HEK293 (cell line): ENCODE data around the gene COX7A2.

Experiments used
- ATF2 ChIP-seq: fragments of 450-650 bp; formaldehyde crosslinking; IDR thresholded peaks from 2 replicates; pipeline ENCODE4 v1.5.1; 2016; ENCODE audit warnings: missing biosample characterization, missing genetic modification characterization, low read depth
- IKZF3 ChIP-seq: fragments of 450-650 bp; IDR thresholded peaks from 2 replicates; pipeline ENCODE4 v1.5.0; 2018; ENCODE audit warnings: missing biosample characterization, mild to moderate bottlenecking, missing genetic modification characterization, moderate library complexity
- INSM2 ChIP-seq: fragments of 450-650 bp; formaldehyde crosslinking; IDR thresholded peaks from 2 replicates; pipeline ENCODE4 v1.5.1; 2016; ENCODE audit warnings: missing biosample characterization, missing genetic modification characterization
- KLF10 ChIP-seq: fragments of 450-650 bp; IDR thresholded peaks from 2 replicates; pipeline ENCODE4 v1.5.1; 2018; ENCODE audit warnings: missing biosample characterization, mild to moderate bottlenecking, missing genetic modification characterization
- KLF7 ChIP-seq: fragments of 450-650 bp; formaldehyde crosslinking; IDR thresholded peaks from 2 replicates; pipeline ENCODE4 v1.5.1; 2016; ENCODE audit warnings: missing biosample characterization, missing genetic modification characterization, borderline replicate concordance
- PRDM6 ChIP-seq: fragments of 450-650 bp; formaldehyde crosslinking; IDR thresholded peaks from 2 replicates; pipeline ENCODE4 v1.5.1; 2017; ENCODE audit warnings: missing biosample characterization, missing genetic modification characterization
- SP7 ChIP-seq: fragments of 450-650 bp; formaldehyde crosslinking; IDR thresholded peaks from 2 replicates; pipeline ENCODE4 v1.5.1; 2016; ENCODE audit warnings: missing biosample characterization, missing genetic modification characterization
- WT1 ChIP-seq: fragments of 450-650 bp; formaldehyde crosslinking; IDR thresholded peaks from 2 replicates; pipeline ENCODE4 v1.5.1; 2016; ENCODE audit warnings: missing biosample characterization, missing genetic modification characterization
- YY1 ChIP-seq: fragments of 450-650 bp; formaldehyde crosslinking; IDR thresholded peaks from 2 replicates; pipeline ENCODE4 v1.5.1; 2018; ENCODE audit warnings: missing biosample characterization, missing genetic modification characterization
- YY2 ChIP-seq: fragments of 450-650 bp; formaldehyde crosslinking; IDR thresholded peaks from 2 replicates; pipeline ENCODE4 v1.5.1; 2016; ENCODE audit warnings: missing biosample characterization, missing genetic modification characterization
- ZBTB20 ChIP-seq: fragments of 450-650 bp; formaldehyde crosslinking; IDR thresholded peaks from 2 replicates; pipeline ENCODE4 v1.5.1; 2016; ENCODE audit warnings: missing biosample characterization, missing genetic modification characterization
- ZBTB6 ChIP-seq: fragments of 450-650 bp; formaldehyde crosslinking; IDR thresholded peaks from 2 replicates; pipeline ENCODE4 v1.5.1; 2017; ENCODE audit warnings: missing biosample characterization, missing genetic modification characterization
- ZBTB7A ChIP-seq: fragments of 450-650 bp; formaldehyde crosslinking; IDR thresholded peaks from 2 replicates; pipeline ENCODE4 v1.5.1; 2016; ENCODE audit warnings: low read depth, missing biosample characterization, missing genetic modification characterization
- ZEB2 ChIP-seq: fragments of 450-650 bp; formaldehyde crosslinking; IDR thresholded peaks from 2 replicates; pipeline ENCODE4 v1.5.1; 2016; ENCODE audit warnings: missing biosample characterization, missing genetic modification characterization
- ZFP37 ChIP-seq: fragments of 450-650 bp; formaldehyde crosslinking; IDR thresholded peaks from 2 replicates; pipeline ENCODE4 v1.5.1; 2016; ENCODE audit warnings: missing biosample characterization, missing genetic modification characterization
- ZIC2 ChIP-seq: fragments of 450-650 bp; formaldehyde crosslinking; IDR thresholded peaks from 2 replicates; pipeline ENCODE4 v1.5.1; 2016; ENCODE audit warnings: missing biosample characterization, missing genetic modification characterization
- ZNF132 ChIP-seq: fragments of 450-650 bp; formaldehyde crosslinking; IDR thresholded peaks from 2 replicates; pipeline ENCODE4 v1.5.1; 2017; ENCODE audit warnings: missing biosample characterization, missing genetic modification characterization, borderline replicate concordance
- ZNF202 ChIP-seq: fragments of 450-650 bp; formaldehyde crosslinking; IDR thresholded peaks from 2 replicates; pipeline ENCODE4 v1.5.1; 2016; ENCODE audit warnings: missing biosample characterization, missing genetic modification characterization, borderline replicate concordance
- ZNF211 ChIP-seq: fragments of 450-650 bp; formaldehyde crosslinking; IDR thresholded peaks from 2 replicates; pipeline ENCODE4 v1.5.1; 2016; ENCODE audit warnings: low read depth, missing biosample characterization, missing genetic modification characterization
- ZNF221 ChIP-seq: fragments of 450-650 bp; formaldehyde crosslinking; IDR thresholded peaks from 2 replicates; pipeline ENCODE4 v1.5.1; 2017; ENCODE audit warnings: missing biosample characterization, missing genetic modification characterization, borderline replicate concordance
- ZNF248 ChIP-seq: fragments of 450-650 bp; formaldehyde crosslinking; IDR thresholded peaks from 2 replicates; pipeline ENCODE4 v1.5.1; 2017; ENCODE audit warnings: missing biosample characterization, missing genetic modification characterization
- ZNF302 ChIP-seq: fragments of 450-650 bp; formaldehyde crosslinking; IDR thresholded peaks from 2 replicates; pipeline ENCODE4 v1.5.1; 2016; ENCODE audit warnings: missing biosample characterization, missing genetic modification characterization, low read depth
- ZNF341 ChIP-seq: fragments of 450-650 bp; formaldehyde crosslinking; IDR thresholded peaks from 2 replicates; pipeline ENCODE4; 2016; ENCODE audit warnings: low read depth, missing biosample characterization, missing genetic modification characterization
- ZNF366 ChIP-seq: fragments of 450-650 bp; formaldehyde crosslinking; conservative IDR thresholded peaks from 2 replicates; pipeline ENCODE4 v1.5.1; 2016; ENCODE audit warnings: missing biosample characterization, missing genetic modification characterization
- ZNF391 ChIP-seq: fragments of 450-650 bp; formaldehyde crosslinking; IDR thresholded peaks from 2 replicates; pipeline ENCODE4 v1.5.1; 2016; ENCODE audit warnings: low read depth, missing biosample characterization, missing genetic modification characterization, borderline replicate concordance
- ZNF510 ChIP-seq: fragments of 450-650 bp; formaldehyde crosslinking; IDR thresholded peaks from 2 replicates; pipeline ENCODE4 v1.5.1; 2018; ENCODE audit warnings: mild to moderate bottlenecking, missing genetic modification characterization, missing biosample characterization; ENCODE audit not compliant: insufficient replicate concordance
- ZNF514 ChIP-seq: fragments of 450-650 bp; formaldehyde crosslinking; IDR thresholded peaks from 2 replicates; pipeline ENCODE4 v1.5.1; 2016; ENCODE audit warnings: missing biosample characterization, missing genetic modification characterization
- ZNF549 ChIP-seq: fragments of 450-650 bp; IDR thresholded peaks from 2 replicates; pipeline ENCODE4 v1.5.1; 2018; ENCODE audit warnings: missing biosample characterization, missing genetic modification characterization, mild to moderate bottlenecking, inconsistent platforms, moderate library complexity
- ZNF560 ChIP-seq: fragments of 450-650 bp; formaldehyde crosslinking; IDR thresholded peaks from 2 replicates; pipeline ENCODE4 v1.5.1; 2017; ENCODE audit warnings: missing biosample characterization, missing genetic modification characterization, borderline replicate concordance
- ZNF580 ChIP-seq: fragments of 450-650 bp; formaldehyde crosslinking; IDR thresholded peaks from 2 replicates; pipeline ENCODE4 v1.5.1; 2016; ENCODE audit warnings: missing biosample characterization, missing genetic modification characterization
- ZNF624 ChIP-seq: fragments of 450-650 bp; formaldehyde crosslinking; IDR thresholded peaks from 2 replicates; pipeline ENCODE4 v1.5.1; 2017; ENCODE audit warnings: missing biosample characterization, missing genetic modification characterization
- ZNF626 ChIP-seq: fragments of 450-650 bp; sonication (Bioruptor Pico); formaldehyde crosslinking; IDR thresholded peaks from 2 replicates; pipeline ENCODE4 v1.5.1; 2018; ENCODE audit warnings: missing biosample characterization, missing genetic modification characterization, inconsistent platforms
- ZNF660 ChIP-seq: fragments of 450-650 bp; IDR thresholded peaks from 2 replicates; pipeline ENCODE4 v1.5.1; 2018; ENCODE audit warnings: missing biosample characterization, mild to moderate bottlenecking, missing genetic modification characterization
- ZNF777 ChIP-seq: fragments of 450-650 bp; formaldehyde crosslinking; IDR thresholded peaks from 2 replicates; pipeline ENCODE4 v1.5.1; 2017; ENCODE audit warnings: missing biosample characterization, missing genetic modification characterization, borderline replicate concordance
- ZNF785 ChIP-seq: fragments of 450-650 bp; formaldehyde crosslinking; IDR thresholded peaks from 2 replicates; pipeline ENCODE4 v1.5.1; 2016; ENCODE audit warnings: missing biosample characterization, missing genetic modification characterization
- ZNF791 ChIP-seq: fragments of 450-650 bp; formaldehyde crosslinking; IDR thresholded peaks from 2 replicates; pipeline ENCODE4 v1.5.1; 2016; ENCODE audit warnings: missing biosample characterization, missing genetic modification characterization
- ZNF837 ChIP-seq: fragments of 450-650 bp; formaldehyde crosslinking; IDR thresholded peaks from 2 replicates; pipeline ENCODE4 v1.5.1; 2016; ENCODE audit warnings: missing biosample characterization, missing genetic modification characterization
- ZSCAN30 ChIP-seq: fragments of 450-650 bp; IDR thresholded peaks from 2 replicates; pipeline ENCODE4 v1.5.1; 2018; ENCODE audit warnings: missing biosample characterization, mild to moderate bottlenecking, missing genetic modification characterization, moderate library complexity

Gene COX7A2

GRCh38 chr6:75217193-75217592 lies 26.4 kb downstream of the COX7A2 start (continued):
- TF ChIP-seq ZNF221 (tag by site-specific recombination) (no peak), ZNF560 (tag by site-specific recombination) (no peak), ATF2 (tag by site-specific recombination) (peak; percentile 94), PRDM6 (tag by site-specific recombination) (peak; percentile 65), ZNF549 (tag by site-specific recombination) (no peak), ZNF777 (tag by site-specific recombination) (no peak), ZNF202 (tag by site-specific recombination) (no peak), ZIC2 (tag by site-specific recombination) (no peak), ZBTB20 (tag by site-specific recombination) (no peak), ZNF785 (tag by site-specific recombination) (no peak), ZBTB6 (tag by site-specific recombination) (no peak), ZFP37 (tag by site-specific recombination) (no peak), ZNF791 (tag by site-specific recombination) (no peak), ZNF248 (tag by site-specific recombination) (no peak), ZNF510 (no peak), YY2 (tag by site-specific recombination) (no peak), ZNF837 (tag by site-specific recombination) (no peak), ZNF391 (tag by site-specific recombination) (no peak), ZEB2 (tag by site-specific recombination) (peak; percentile 79), IKZF3 (tag by site-specific recombination) (no peak), ZNF660 (tag by site-specific recombination) (no peak), ZNF514 (tag by site-specific recombination) (no peak), YY1 (no peak), WT1 (no peak), ZBTB7A (no peak), ZSCAN30 (tag by site-specific recombination) (no peak), ZNF132 (no peak), ZNF366 (tag by site-specific recombination) (peak; percentile 68), ZNF624 (tag by site-specific recombination) (no peak), ZNF580 (tag by site-specific recombination) (no peak), SP7 (tag by site-specific recombination) (0 out of 2 replicates have a peak, but pooled peaks have one; percentile 21), ZNF341 (tag by site-specific recombination) (no peak), INSM2 (tag by site-specific recombination) (no peak), KLF10 (peak; percentile 29; the same call in 1 of the 2 replicates), KLF7 (tag by site-specific recombination) (no peak), ZNF302 (tag by site-specific recombination) (no peak), ZNF626 (tag by site-specific recombination) (no peak), ZNF211 (tag by site-specific recombination) (no peak)
